Activated naive CD8-positive, alpha-beta T cell treated with anti-CD3 and anti-CD28 coated beads, Interleukin-2, amount 50 U/mL, for 16 hours (primary cell): ENCODE data around the gene RALGPS1.
A peak's percentile ranks its signal among the peaks of the same experiment; 100 is the strongest.
"Not testable (repeated sequence)": the region's sequence is repeated elsewhere in the genome, so short reads cannot be mapped to it uniquely, and the experiment has no call there.

ENCODE experiments used
- DNase-seq: peaks from one replicate; pipeline ENCODE4 v3.0.0-alpha.2; 2020; ENCODE audit warnings: low read depth, low spot score

The RALGPS1 gene

GRCh38 chr9:126985870-126986498 is 71.4 kb downstream of the RALGPS1 start:
- peak; percentile 63 for DNase-seq

- no peak for DNase-seq
These were observed 71.9 kb downstream of the RALGPS1 start for GRCh38 chr9:126986506-126986951.

GRCh38 chr9:126988857-126989256 is 74.3 kb downstream of the RALGPS1 start:
- no peak for DNase-seq

- no peak for DNase-seq
These were observed 75.6 kb downstream of the RALGPS1 start for GRCh38 chr9:126989847-126990842.

- no peak for DNase-seq
These were observed 76.6 kb downstream of the RALGPS1 start for GRCh38 chr9:126991183-126991582.

- no peak for DNase-seq
These were observed 77.8 kb downstream of the RALGPS1 start for GRCh38 chr9:126992427-126992826.

- DNase-seq, result no peak
These were observed 84.9 kb downstream of the RALGPS1 start for GRCh38 chr9:126999315-127000068.

GRCh38 chr9:127004946-127005769 is 90.6 kb downstream of the RALGPS1 start:
- peak; percentile 47 for DNase-seq

- DNase-seq, result no peak
These were observed 91.3 kb downstream of the RALGPS1 start for GRCh38 chr9:127005770-127006314.

- DNase-seq, result no peak
These were observed 93.1 kb downstream of the RALGPS1 start for GRCh38 chr9:127007638-127008037.

- no peak for DNase-seq
These were observed 93.5 kb downstream of the RALGPS1 start for GRCh38 chr9:127008076-127008475.

GRCh38 chr9:127011772-127012171 is 97.2 kb downstream of the RALGPS1 start:
- no peak for DNase-seq

GRCh38 chr9:127012250-127012649 is 97.7 kb downstream of the RALGPS1 start:
- no peak for DNase-seq

GRCh38 chr9:127013597-127013996 is 99.0 kb downstream of the RALGPS1 start:
- DNase-seq, result no peak

GRCh38 chr9:127014216-127014909 is 99.8 kb downstream of the RALGPS1 start:
- DNase-seq, result no peak

- DNase-seq, result no peak
These were observed 100.4 kb downstream of the RALGPS1 start for GRCh38 chr9:127014910-127015540.

GRCh38 chr9:127015921-127016512 is 101.4 kb downstream of the RALGPS1 start:
- DNase-seq, result no peak

GRCh38 chr9:127017979-127018378 is 103.4 kb downstream of the RALGPS1 start:
- DNase-seq, result not testable (repeated sequence)

GRCh38 chr9:127018935-127019334 is 104.4 kb downstream of the RALGPS1 start:
- DNase-seq, result no peak
